GM12801 (cell line): ENCODE results near the gene TMEM271.

Experiments used
- TF ChIP-seq, protein P1 (sequence below): IDR thresholded peaks from one replicate; pipeline ENCODE4 v1.5.1; 2011; ENCODE audit warnings: control low read depth; ENCODE audit not compliant: insufficient read length; ENCODE audit errors: extremely low read depth

TMEM271 gene

GRCh38 chr4:572594-572993 lies 3.5 kb downstream of the TMEM271 start:
- TF ChIP-seq, protein P1, sequence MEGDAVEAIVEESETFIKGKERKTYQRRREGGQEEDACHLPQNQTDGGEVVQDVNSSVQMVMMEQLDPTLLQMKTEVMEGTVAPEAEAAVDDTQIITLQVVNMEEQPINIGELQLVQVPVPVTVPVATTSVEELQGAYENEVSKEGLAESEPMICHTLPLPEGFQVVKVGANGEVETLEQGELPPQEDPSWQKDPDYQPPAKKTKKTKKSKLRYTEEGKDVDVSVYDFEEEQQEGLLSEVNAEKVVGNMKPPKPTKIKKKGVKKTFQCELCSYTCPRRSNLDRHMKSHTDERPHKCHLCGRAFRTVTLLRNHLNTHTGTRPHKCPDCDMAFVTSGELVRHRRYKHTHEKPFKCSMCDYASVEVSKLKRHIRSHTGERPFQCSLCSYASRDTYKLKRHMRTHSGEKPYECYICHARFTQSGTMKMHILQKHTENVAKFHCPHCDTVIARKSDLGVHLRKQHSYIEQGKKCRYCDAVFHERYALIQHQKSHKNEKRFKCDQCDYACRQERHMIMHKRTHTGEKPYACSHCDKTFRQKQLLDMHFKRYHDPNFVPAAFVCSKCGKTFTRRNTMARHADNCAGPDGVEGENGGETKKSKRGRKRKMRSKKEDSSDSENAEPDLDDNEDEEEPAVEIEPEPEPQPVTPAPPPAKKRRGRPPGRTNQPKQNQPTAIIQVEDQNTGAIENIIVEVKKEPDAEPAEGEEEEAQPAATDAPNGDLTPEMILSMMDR, result no peak

GRCh38 chr4:571838-572572 lies 4.1 kb downstream of the TMEM271 start:
- TF ChIP-seq, protein P1, result no peak

- TF ChIP-seq, protein P1, result no peak
Observed at GRCh38 chr4:570754-571153, 5.3 kb downstream of the TMEM271 start.

GRCh38 chr4:569958-570667 lies 6.0 kb downstream of the TMEM271 start:
- TF ChIP-seq, protein P1, result no peak

DNA sequence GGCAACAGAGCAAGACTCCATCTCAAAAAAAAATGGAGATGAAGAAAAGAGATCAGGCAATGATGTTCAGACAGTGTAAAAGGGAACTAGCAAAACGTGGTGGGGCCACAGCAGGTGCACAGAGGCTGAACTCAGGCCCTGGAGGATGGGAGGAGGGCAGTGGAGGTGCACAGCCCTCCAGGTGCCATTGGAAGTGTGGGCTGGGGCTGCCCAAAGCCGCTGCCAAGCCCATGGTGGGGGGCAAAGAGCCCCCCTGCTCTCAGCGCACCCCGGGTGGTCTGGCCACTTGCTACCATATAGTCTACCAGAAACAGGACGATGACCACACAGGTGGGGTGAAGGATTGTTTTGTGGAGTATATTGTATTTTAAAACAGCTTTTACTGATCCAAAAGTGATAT lies 7.1 kb downstream of the TMEM271 start:
- TF ChIP-seq, protein P1, result no peak

GRCh38 chr4:568351-568652 lies 7.8 kb downstream of the TMEM271 start:
- TF ChIP-seq, protein P1, result no peak

GRCh38 chr4:567457-568350 lies 8.4 kb downstream of the TMEM271 start:
- TF ChIP-seq, protein P1, result no peak
